ENCODE measurements around the gene AFAP1.

AFAP1 gene

DNA sequence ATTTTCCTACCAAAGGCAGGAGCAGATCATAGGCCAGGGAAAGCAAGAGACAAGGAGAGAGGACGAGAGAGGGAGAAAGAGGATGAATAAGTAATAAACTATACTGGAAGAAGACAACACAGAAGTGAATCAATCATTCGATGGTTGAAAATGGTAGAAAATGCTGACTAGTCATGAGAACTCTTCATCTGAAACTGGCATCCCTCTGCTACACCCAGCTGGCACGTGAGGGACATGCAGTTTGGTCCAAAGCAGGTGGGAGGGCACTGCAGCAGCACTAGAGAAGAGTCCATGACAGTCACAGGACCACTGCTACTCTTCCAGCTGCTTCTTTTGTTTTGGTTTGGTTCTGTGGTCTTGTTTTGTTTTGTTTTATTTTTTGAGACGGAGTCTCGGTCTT lies 74.1 kb downstream of the AFAP1 start:
- no peak for DNase-seq (ENCODE audit: low read depth, low spot score)

GRCh38 chr4:7864685-7865084 lies 75.0 kb downstream of the AFAP1 start:
- DNase-seq (ENCODE audit: low read depth, low spot score) = no peak

DNA sequence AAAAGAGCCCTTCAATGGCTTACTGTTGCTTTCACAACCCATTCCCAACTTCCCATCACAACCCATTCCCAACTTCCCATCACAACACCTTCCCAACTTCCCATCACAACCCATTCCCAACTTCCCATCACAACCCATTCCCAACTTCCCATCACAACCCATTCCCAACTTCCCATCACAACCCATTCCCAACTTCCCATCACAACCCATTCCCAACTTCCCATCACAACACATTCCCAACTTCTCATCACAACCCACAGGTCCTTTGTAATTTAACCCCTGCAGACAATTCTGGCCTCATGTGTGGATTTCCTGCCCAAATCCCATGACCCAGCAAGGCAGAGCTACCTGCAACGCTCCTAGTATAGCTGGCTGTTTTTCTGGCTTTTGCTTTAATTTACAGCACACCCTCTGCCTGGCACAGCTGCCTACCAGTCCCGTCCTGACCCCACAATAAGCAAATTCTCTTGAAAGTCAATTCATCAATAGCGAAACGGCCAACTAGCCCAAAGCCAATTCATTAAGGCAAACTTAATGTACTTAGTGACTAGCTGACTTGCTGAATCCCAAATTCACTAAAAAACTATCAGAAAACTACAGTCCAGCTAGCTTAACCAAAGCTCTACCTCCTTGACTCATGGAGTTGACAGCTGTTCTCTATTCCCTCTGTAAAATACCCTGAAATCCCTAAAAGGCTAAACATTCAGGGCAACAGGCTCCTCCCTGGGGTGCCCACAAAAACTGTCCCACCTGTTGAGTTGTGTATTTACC lies 75.6 kb downstream of the AFAP1 start:
- no peak for DNase-seq (ENCODE audit: low read depth, low spot score)

DNA sequence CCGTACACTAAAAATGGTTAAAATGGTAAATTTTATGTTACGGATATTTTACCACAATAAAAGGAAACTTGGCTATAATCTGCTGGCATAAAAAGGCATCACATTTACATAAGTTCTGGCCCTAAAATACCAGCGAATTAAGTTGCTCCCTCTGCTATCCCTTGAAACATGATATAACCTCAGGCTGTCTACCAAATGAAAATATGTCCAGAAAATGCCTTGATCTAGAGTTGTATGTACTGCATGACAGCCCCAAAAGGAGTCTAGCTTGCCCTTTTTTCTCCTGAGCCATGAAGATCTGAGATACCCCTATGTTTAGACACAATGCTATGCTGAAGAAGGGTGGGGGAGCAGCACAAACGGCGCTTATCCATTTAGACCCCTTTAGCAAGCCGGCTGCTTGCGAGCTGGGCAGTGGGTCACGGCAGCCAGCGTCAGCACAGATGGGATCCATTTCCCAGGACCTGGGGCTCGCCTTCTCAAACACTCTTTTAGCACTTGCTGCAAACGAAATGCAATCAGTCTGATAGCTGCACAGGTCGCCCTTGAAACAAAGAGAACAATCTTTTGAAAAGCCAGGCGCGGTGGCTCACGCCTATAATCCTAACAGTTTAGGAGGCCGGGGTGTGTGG lies 77.0 kb downstream of the AFAP1 start:
- DNase-seq (ENCODE audit: low read depth, low spot score) = no peak

- DNase-seq (ENCODE audit: low read depth, low spot score) = no peak
Observed at GRCh38 chr4:7861440-7861881, 78.2 kb downstream of the AFAP1 start.

- DNase-seq (ENCODE audit: low read depth, low spot score) = no peak
Observed at GRCh38 chr4:7860600-7861163, 79.0 kb downstream of the AFAP1 start.

DNA sequence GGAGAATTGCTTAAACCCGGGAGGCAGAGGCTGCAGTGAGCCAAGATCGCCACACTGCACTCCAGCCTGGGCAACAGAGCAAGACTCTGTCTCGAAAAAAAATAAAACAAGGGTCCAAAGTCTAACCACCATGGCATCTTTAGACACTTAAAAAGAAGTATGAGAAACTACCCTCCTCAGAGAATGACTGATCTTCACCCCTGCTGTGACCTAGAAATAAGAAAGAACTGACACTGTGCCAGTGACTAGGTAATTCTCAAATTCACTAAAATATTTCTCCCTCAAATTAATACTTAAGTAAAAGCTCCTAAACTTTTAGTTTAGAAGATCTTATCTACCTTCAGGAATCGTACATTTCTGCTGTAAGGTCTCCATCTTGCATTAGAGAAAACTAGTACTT lies 80.3 kb downstream of the AFAP1 start:
- DNase-seq (ENCODE audit: low read depth, low spot score) = no peak

- no peak for DNase-seq (ENCODE audit: low read depth, low spot score)
Observed at GRCh38 chr4:7858498-7858897, 81.2 kb downstream of the AFAP1 start.

GRCh38 chr4:7857993-7858392 lies 81.7 kb downstream of the AFAP1 start:
- no peak for DNase-seq (ENCODE audit: low read depth, low spot score)

DNA sequence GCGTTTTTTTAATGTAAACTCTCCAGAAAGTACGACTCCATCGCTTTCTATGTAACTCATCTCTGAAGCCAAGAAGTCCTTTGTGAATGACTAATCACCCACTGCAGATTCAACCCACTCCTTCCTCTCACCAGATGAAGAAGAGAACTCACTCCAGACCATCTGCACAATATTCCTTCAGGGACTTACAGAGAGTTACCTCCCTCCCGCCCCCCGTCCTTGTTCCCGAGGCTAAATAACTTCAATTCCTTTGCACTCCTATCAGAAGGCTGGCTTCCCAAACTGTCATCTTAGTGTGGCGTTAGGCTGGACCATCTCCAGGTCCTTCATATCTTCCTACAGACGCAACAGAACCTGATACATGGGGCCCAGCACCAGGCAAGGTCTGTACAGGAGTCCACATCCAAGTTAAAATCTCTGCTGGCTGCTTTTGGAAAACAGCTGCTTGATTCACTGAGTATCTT lies 82.4 kb downstream of the AFAP1 start:
- no peak for DNase-seq (ENCODE audit: low read depth, low spot score)

- DNase-seq (ENCODE audit: low read depth, low spot score) = no peak
Observed at GRCh38 chr4:7855731-7856130, 83.9 kb downstream of the AFAP1 start.

- peak; percentile 55 for DNase-seq (ENCODE audit: low read depth, low spot score)
Observed at GRCh38 chr4:7854697-7855370, 84.8 kb downstream of the AFAP1 start.

GRCh38 chr4:7854216-7854615 lies 85.4 kb downstream of the AFAP1 start:
- no peak for DNase-seq (ENCODE audit: low read depth, low spot score)

- DNase-seq (ENCODE audit: low read depth, low spot score) = no peak
Observed at GRCh38 chr4:7853271-7853670, 86.4 kb downstream of the AFAP1 start.

DNA sequence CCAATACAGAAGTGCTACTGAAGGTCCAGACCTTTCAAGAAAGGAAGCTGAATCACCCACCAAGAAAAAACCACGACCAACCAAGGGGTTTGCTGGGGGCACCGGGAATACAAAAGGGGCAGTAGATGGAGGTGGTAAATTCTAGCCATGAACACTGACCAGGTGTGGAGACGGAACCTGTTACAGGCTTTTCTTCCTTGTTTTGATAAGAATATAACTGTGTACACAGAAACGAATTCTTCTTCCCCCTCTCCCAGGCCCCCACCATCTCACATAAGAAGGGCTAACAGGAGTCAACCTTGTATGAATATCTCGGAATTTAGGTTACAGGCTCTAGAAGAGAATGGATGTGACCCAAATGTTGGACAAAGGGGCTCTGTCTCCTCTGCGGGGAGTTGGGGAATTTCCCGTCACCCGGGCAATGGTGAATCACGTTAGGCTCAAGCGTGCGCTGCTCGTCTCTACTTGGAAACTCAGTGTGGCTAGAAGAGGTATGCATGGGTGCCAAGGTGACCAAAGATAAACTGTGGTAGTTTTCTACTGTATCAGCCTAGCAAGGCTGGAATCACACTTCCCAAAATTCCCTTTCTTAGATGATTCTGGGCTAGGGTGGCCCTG lies 87.0 kb downstream of the AFAP1 start:
- no peak for DNase-seq (ENCODE audit: low read depth, low spot score)

- no peak for DNase-seq (ENCODE audit: low read depth, low spot score)
Observed at GRCh38 chr4:7850489-7850888, 89.2 kb downstream of the AFAP1 start.

DNA sequence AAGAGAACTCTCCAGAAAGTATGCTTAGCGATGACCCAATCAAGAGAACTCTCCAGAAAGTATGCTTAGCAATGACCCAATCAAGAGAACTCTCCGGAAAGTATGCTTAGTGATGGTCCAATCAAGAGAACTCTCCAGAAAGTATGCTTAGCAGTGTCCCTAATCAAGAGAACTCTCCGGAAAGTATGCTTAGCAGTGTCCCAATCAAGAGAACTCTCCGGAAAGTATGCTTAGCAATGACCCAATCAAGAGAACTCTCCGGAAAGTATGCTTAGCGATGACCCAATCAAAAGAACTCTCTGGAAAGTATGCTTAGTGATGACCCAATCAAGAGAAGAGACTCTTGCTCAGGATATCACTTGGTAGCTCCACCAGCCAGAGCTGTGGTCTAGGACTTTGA lies 92.5 kb downstream of the AFAP1 start:
- DNase-seq (ENCODE audit: low read depth, low spot score) = no peak

DNA sequence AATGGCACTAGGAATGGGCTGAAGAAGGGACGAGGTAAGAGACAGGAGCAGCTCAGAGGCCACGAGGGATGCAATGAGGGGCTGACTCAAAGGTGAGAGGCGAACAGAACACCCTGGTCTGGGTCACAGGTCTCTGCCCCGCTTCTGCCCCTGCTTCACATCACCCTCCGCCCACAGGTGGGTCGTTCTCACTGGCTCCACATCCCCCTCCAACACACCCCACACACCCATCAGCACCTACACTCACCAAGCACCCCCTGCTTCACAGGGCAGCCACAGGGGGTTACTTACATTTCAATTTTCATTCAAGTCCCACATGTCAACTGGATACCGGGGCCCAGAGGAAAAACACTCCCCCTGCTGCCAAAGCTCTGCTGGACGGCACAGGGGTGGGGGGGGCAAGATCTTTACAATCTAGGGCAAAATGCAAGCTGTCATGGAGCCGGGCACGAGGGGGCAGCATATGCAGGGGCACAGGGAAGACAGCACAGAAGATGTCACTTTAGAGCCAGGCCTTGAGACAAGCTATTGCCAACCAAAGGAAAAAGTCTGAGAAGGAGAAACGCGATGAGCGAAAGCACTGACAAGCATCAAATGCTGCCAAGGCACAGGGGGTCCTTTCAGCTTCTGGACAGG lies 94.0 kb downstream of the AFAP1 start:
- DNase-seq (ENCODE audit: low read depth, low spot score) = no peak

GRCh38 chr4:7844594-7844991 lies 95.1 kb downstream of the AFAP1 start:
- no peak for DNase-seq (ENCODE audit: low read depth, low spot score)

DNA sequence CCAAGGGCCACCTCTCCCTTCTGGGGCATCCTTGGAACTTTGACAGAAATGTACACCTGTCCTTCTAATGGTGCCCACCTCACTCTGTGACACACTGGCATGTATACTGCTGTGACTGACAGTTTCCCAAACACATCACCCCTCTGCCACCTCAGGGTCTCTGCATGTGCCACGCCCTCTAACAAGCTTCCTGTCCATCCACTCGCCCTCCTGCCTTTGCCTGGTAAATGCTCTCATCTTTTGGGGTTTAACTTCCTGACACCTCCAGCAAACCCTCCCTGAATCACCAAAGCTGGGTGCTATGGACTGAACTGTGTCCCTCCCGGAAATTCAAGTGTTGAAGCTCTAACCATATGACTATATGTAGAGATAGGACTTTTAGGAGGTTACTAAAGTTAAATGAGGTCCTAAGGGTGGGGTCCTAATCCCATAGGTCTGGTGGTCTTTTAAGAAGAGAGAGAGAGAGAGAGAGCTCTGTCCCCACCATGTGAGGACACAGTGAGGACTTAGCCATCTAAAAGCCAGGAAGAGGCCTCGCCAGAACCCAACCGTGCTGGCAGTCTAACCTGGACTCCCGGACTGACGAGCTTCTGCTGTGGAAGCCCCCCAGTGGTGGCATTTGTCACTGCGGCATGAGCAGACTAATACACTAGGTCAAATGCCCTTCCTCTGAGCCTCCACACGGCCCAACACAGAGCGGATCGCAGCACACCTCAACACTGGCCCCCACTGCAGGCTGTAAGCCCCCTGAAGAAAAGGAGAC lies 95.6 kb downstream of the AFAP1 start:
- peak; percentile 40 for DNase-seq (ENCODE audit: low read depth, low spot score)

Data from activated CD4-positive, CD25-positive, alpha-beta regulatory T cell treated with anti-CD3 and anti-CD28 coated beads, Interleukin-2, amount 50 U/mL, for 16 hours (primary cell).